Panc1 (cell line): ENCODE results near the gene CRYGD. TPM values are rescaled to one million over a fixed set of nuclear protein-coding genes. Genes with fewer than 3 reads are reported as not detected.
"Not testable (repeated sequence)": the region's sequence is repeated elsewhere in the genome, so short reads cannot be mapped to it uniquely, and the experiment has no call there.

Source experiments
- ATAC-seq: fragments of 200-7000 bp; cut with Tn5 transposase; 2 replicates; pipeline ENCODE4 v1.9.1; 2020; ENCODE audit warnings: mild to moderate bottlenecking, moderate library complexity
- Bru-seq: library from RNA; stranded (reverse); fragments of 400-500 nt; gene quantifications from one replicate; lab custom pipeline; 2021; lab: Mats Ljungman, UMichigan
- BruChase-seq, 2 experiments: library from RNA; stranded (reverse); fragments of 400-500 nt; gene quantifications; one replicate each; lab custom pipeline; 2021; lab: Mats Ljungman, UMichigan
- BruUV-seq: library from RNA; stranded (reverse); fragments of 400-500 nt; replicated peaks from 2 replicates; lab custom pipeline; 2021; lab: Mats Ljungman, UMichigan
- CTCF ChIA-PET: fragments of 300-600 bp; sonication (Branson Sonifier 250); formaldehyde crosslinking; loops from one replicate; lab custom pipeline; 2022; ENCODE audit warnings: antibody characterized with exemption; lab: Charles Lee
- POLR2A ChIA-PET: fragments of 300-600 bp; sonication (Branson Sonifier 250); formaldehyde crosslinking; loops from one replicate; lab custom pipeline; 2022; ENCODE audit warnings: antibody characterized with exemption; lab: Charles Lee
- DNase-seq: peaks from one replicate; pipeline ENCODE4 v3.0.0-alpha.2; 2010; ENCODE audit warnings: low read depth, low spot score
- H3K27ac ChIP-seq: 2 replicates; pipeline ENCODE4 v1.5.1; 2011; ENCODE audit warnings: mild to moderate bottlenecking, low read length, inconsistent platforms
- H3K27me3 ChIP-seq: fragments of 200-500 bp; sonication (Bioruptor generic); 2 replicates; pipeline ENCODE4 v1.6.0; 2014; ENCODE audit warnings: low read length, inconsistent platforms; ENCODE audit not compliant: control insufficient read depth, insufficient read depth
- H3K36me3 ChIP-seq: fragments of 200-500 bp; sonication (Bioruptor generic); 2 replicates; pipeline ENCODE4 v1.5.1; 2014; ENCODE audit warnings: inconsistent platforms, mild to moderate bottlenecking, low read length, moderate library complexity; ENCODE audit not compliant: control insufficient read depth, insufficient read depth
- H3K4me1 ChIP-seq: 2 replicates; pipeline ENCODE4 v1.5.1; 2011; ENCODE audit warnings: inconsistent platforms, mild to moderate bottlenecking, low read length, moderate library complexity; ENCODE audit not compliant: control insufficient read depth, insufficient read depth
- H3K4me3 ChIP-seq, 2 experiments: 2 replicates each; pipeline ENCODE4 v1.5.1; 2011 to 2012; ENCODE audit warnings: low read depth in 2 of 2, low read length in 2 of 2, mild to moderate bottlenecking in 2 of 2, inconsistent platforms in 1 of 2, moderate library complexity in 1 of 2
- H3K9me3 ChIP-seq: fragments of 200-500 bp; sonication (Bioruptor generic); 2 replicates; pipeline ENCODE4 v1.5.1; 2014; ENCODE audit warnings: low read depth, mild to moderate bottlenecking, inconsistent platforms, low read length, moderate library complexity; ENCODE audit not compliant: control insufficient read depth, insufficient read depth
- CTCF ChIP-seq: fragments of 450-650 bp; IDR thresholded peaks from 2 replicates; pipeline ENCODE4 v1.5.1; 2017; ENCODE audit warnings: mild to moderate bottlenecking
- POLR2AphosphoS5 ChIP-seq: IDR thresholded peaks from 2 replicates; pipeline ENCODE4 v1.6.1; 2012; ENCODE audit warnings: mild to moderate bottlenecking, low read depth, low read length, moderate library complexity
- REST ChIP-seq, 2 experiments: IDR thresholded peaks; 2 replicates each; pipeline ENCODE4 v1.6.1; 2011 to 2012; ENCODE audit warnings: low read depth in 2 of 2, control low read depth in 1 of 2, low read length in 1 of 2, mild to moderate bottlenecking in 1 of 2, moderate library complexity in 1 of 2; ENCODE audit not compliant: insufficient read depth in 1 of 2
- SIN3A ChIP-seq: IDR thresholded peaks from 2 replicates; pipeline ENCODE4 v1.6.1; 2012; ENCODE audit warnings: low read depth, mild to moderate bottlenecking, low read length, moderate library complexity, borderline replicate concordance; ENCODE audit not compliant: insufficient read depth
- TCF7L2 ChIP-seq: IDR thresholded peaks from 2 replicates; pipeline ENCODE4 v1.6.1; 2011; ENCODE audit warnings: mild to moderate bottlenecking, low read depth, low read length, inconsistent platforms
- in situ Hi-C: cut with HindIII; loops from 2 replicates; pipeline ENCODE4 v1.10.0; 2016; ENCODE audit warnings: low sequenced_read_pairs, low pct_unique_long_range_greater_than_20kb
- intact Hi-C: fragments of 100-400 bp; cut with micrococcal nuclease; formaldehyde crosslinking; loops from one replicate; pipeline ENCODE4 v1.10.0; 2022; ENCODE audit not compliant: unreplicated experiment
- long read RNA-seq: library from polyadenylated mRNA; unstranded; transcript quantifications from one replicate; pipeline ENCODE4 v2.0.0, GENCODE V29; 2021; ENCODE audit not compliant: unreplicated experiment
- polyA plus RNA-seq: library from polyadenylated mRNA; unstranded; fragments of >200 nt; gene quantifications from one replicate; pipeline ENCODE4 v1.2.1, GENCODE V29; 2012; ENCODE audit warnings: missing spikeins; ENCODE audit not compliant: insufficient read length
- total RNA-seq: library from RNA; stranded (reverse); gene quantifications from one replicate; pipeline ENCODE4 v1.2.1, GENCODE V29; 2021; ENCODE audit not compliant: unreplicated experiment

CRYGD gene
- not detected for total RNA-seq
- not detected for polyA plus RNA-seq
- not detected for Bru-seq, nascent RNA
- not detected for BruChase-seq, experiment 1, labeled RNA remaining after a 2-hour chase
- not detected for BruChase-seq, experiment 2, labeled RNA remaining after a 6-hour chase
- long read RNA-seq, result 0 reads

GRCh38 chr2:208124013-208124715, at the start of gene CRYGD:
Gene CRYGD, minus strand, starts transcription at chr2:208124524. Its CDS starts 51 bp downstream, at chr2:208124473.
- CTCF ChIA-PET, result interaction anchor here (0.7 kb wide), 1 partner anchor 377 kb away, joined by 16 read pairs; no protein-coding TSS in a partner anchor
- intact Hi-C loops, H3K9me3 ChIP-seq, in situ Hi-C loops, ATAC-seq, H3K27ac ChIP-seq, DNase-seq, BruUV-seq, H3K4me3 ChIP-seq, H3K27me3 ChIP-seq, H3K4me1 ChIP-seq, POLR2A ChIA-PET, H3K36me3 ChIP-seq: not testable (repeated sequence)

GRCh38 chr2:208172125-208172524, 47.8 kb upstream of the CRYGD start:
- H3K4me1 ChIP-seq, result no peaks in the 10 kb centered on the region

More at GRCh38 chr2:208172125-208172524, 47.8 kb upstream of the CRYGD start:
- H3K36me3 ChIP-seq, result no peaks in the 10 kb centered on the region
- in situ Hi-C loops (no loop called here), intact Hi-C loops (no loop called here)
- CTCF ChIA-PET, result no interaction called here
- no peaks in the 10 kb centered on the region for H3K27me3 ChIP-seq
- H3K9me3 ChIP-seq, result no peaks in the 10 kb centered on the region
- no peak overlapping the region for H3K4me3 ChIP-seq
- TF ChIP-seq REST (IDR thresholded peaks at IDR 0.05; ENCODE audit: insufficient read depth in 1 of 2, low read depth in 2 of 2, low read length in 1 of 2) (no peak), SIN3A (no peak), CTCF (no peak), POLR2AphosphoS5 (no peak), TCF7L2 (no peak)
- POLR2A ChIA-PET, result no interaction called here
- no peak overlapping the region for H3K27ac ChIP-seq
- ATAC-seq, result no peak
- no TSS peak for BruUV-seq
- no peak for DNase-seq
